ENCODE data around the gene VSX1. TPM values are rescaled to one million over a fixed set of nuclear protein-coding genes. Genes with fewer than 3 reads are reported as not detected.

VSX1 gene
- total and polyA plus RNA-seq, 7 donors, result 0.03 TPM; not detected in 6

DNA sequence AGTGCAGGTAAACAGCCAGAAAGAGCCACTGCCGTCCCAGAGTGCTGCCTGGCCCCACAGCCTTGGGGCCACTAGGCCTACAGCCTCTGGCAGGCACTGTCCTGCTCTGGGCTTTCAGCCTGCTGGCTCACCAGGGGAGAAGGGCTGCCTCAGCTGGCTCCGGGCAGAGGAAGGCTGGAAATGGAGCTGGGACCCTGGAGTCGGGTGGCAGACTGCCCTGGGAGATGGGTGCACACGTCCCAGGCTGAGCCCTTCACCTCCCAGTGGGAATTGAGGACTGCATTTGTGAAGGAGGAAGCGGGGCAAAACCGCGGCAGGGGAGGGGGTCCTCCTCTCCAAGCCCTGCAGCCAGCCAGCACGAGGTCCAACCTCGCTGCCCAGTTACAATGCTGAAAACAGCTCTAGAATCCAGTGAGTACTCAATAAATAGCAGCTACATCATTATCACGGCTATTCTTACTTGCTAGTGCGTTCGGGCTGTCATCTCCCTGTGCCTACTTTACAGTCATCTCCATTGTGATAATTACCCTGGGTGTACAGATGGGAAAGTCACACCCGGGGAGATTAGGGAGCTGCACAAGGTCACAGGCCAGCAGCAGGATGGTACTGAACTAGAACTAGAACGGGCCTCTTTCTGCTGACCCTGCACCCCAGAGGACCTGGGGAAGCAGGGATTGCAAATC lies 37.1 kb downstream of the VSX1 start:
- intact Hi-C loops (cut with DNase I), result loop anchor here (10.0 kb wide), 1 partner anchor 1410 kb away; the partner anchor contains the start of gene CST3
- 73 to 79% methylated on average over 14 of the region's 14 CpGs for WGBS, 2 donors
- DNase-seq, result peak; percentile 64
- peaks cover 0 to 79% (median 60%) of the 10 kb centered on the region in 4 donors for H3K4me1 ChIP-seq
- peak overlapping the region in 1 of 4 donors; percentile 88 for H3K27ac ChIP-seq
- H3K36me3 ChIP-seq, result peaks cover 8 to 32% (median 19%) of the 10 kb centered on the region in 4 donors
- H3K4me3 ChIP-seq, result no peak overlapping the region
- no peaks in the 10 kb centered on the region for H3K9me3 ChIP-seq
- no peaks in the 10 kb centered on the region for H3K27me3 ChIP-seq
- TF ChIP-seq EP300 (IDR thresholded peaks at IDR 0.05) (no peak), CTCF (IDR thresholded peaks at IDR 0.05) (no peak), POLR2AphosphoS5 (IDR thresholded peaks at IDR 0.05) (no peak), POLR2A (IDR thresholded peaks at IDR 0.05) (no peak)

DNA sequence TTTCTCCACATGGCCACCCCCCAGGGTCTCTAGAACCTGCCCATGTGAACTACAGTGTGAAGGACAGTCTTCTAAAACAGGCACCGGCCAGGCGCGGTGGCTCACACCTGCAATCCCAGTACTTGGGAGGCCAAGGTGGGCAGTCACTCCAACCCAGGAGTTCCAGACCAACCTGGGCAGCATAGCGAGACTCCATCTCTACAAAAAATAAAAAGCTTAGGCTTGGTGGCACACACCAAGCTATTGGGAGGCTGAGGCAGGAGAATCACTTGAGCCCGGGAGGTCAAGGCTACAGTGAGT lies 37.7 kb downstream of the VSX1 start:
- intact Hi-C loops (cut with DNase I), result loop anchor here (10.0 kb wide), 1 partner anchor 1409 kb away; the partner anchor contains the start of gene CST3
- peaks cover 8 to 32% (median 19%) of the 10 kb centered on the region in 4 donors for H3K36me3 ChIP-seq
- no peak overlapping the region for H3K4me3 ChIP-seq
- WGBS, 2 donors, result 97 to 98% methylated on average over 5 of the region's 5 CpGs
- peaks cover 0 to 79% (median 59%) of the 10 kb centered on the region in 4 donors for H3K4me1 ChIP-seq
- TF ChIP-seq CTCF (IDR thresholded peaks at IDR 0.05), result no peak
- TF ChIP-seq EP300 (IDR thresholded peaks at IDR 0.05), result no peak
- no peak for TF ChIP-seq POLR2A (IDR thresholded peaks at IDR 0.05)
- TF ChIP-seq POLR2AphosphoS5 (IDR thresholded peaks at IDR 0.05), result no peak
- peak overlapping the region in 2 of 4 donors; percentile 88 to 93 for H3K27ac ChIP-seq
- H3K27me3 ChIP-seq, result no peaks in the 10 kb centered on the region
- DNase-seq, result peak; percentile 60
- no peaks in the 10 kb centered on the region for H3K9me3 ChIP-seq

GRCh38 chr20:25043499-25044260 lies 38.3 kb downstream of the VSX1 start:
- Histone ChIP-seq H3K36me3 (peaks cover 8 to 32% (median 19%) of the 10 kb centered on the region in 4 donors), H3K9me3 (no peaks in the 10 kb centered on the region), H3K27me3 (no peaks in the 10 kb centered on the region), H3K27ac (peak overlapping the region; percentile 52 to 93 (median 88)), H3K4me3 (no peak overlapping the region), H3K4me1 (peaks cover 0 to 79% (median 59%) of the 10 kb centered on the region in 4 donors)
- no peak for DNase-seq
- 82 to 87% methylated on average over 9 of the region's 9 CpGs for WGBS, 2 donors
- TF ChIP-seq POLR2A (IDR thresholded peaks at IDR 0.05), result no peak
- no peak for TF ChIP-seq EP300 (IDR thresholded peaks at IDR 0.05)
- no peak for TF ChIP-seq POLR2AphosphoS5 (IDR thresholded peaks at IDR 0.05)
- no peak for TF ChIP-seq CTCF (IDR thresholded peaks at IDR 0.05)
- intact Hi-C loops (cut with DNase I), result loop anchor here (10.0 kb wide), 1 partner anchor 1409 kb away; the partner anchor contains the start of gene CST3

DNA sequence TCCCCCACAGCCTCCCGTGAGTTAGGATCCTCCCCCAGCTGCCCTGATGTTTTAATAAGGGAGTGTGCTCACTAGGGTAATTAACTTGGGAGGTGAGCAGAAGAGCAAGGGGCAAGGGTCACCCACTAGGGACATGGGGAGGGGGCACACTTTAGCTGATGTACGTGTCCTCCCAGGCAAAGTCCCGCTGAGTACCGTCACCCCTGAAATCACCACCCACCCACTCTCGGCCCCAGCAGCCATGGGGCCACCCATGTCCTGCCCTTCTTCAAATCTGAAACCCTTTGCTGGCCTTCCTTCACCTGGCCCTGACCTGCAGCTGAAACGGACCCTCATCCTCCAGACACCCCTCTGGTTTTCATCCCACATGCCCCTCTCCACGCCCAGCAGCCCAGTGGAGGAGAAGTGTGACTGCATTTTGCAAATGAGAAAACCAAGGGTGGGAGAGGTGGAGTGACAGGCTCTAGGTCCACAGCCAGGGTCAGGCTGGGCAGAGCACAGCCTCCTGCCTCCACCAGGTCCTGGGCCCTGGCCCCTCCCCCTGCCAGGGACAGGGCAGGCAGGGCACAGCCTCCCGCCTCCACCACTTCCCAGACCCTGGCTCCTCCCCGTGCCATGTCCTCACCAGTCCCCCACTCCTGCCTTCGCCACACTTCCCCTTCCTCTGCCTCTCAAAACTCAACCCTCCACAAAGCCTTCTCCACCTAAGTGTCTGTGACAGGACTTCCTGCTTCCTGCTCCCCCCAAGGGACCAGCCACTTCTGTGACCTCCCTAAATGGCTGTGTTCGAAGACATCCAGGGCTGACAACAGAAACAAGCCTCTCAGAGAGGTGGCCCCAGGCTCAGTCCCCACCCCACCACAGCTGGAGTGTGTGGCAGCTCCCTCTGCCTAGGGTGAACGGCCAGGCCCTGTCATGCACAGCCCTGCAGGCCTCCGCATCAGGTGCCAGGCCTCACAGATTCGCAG lies 39.1 kb downstream of the VSX1 start:
- Histone ChIP-seq H3K27ac (peak overlapping the region; percentile 52 to 93 (median 88)), H3K4me3 (no peak overlapping the region), H3K36me3 (peaks cover 8 to 30% (median 17%) of the 10 kb centered on the region in 4 donors), H3K27me3 (no peaks in the 10 kb centered on the region), H3K9me3 (no peaks in the 10 kb centered on the region), H3K4me1 (peaks cover 0 to 79% (median 62%) of the 10 kb centered on the region in 4 donors)
- WGBS, 2 donors, result 57 to 58% methylated on average over 14 of the region's 14 CpGs
- intact Hi-C loops (cut with DNase I), result loop anchor here (10.0 kb wide), 1 partner anchor 1408 kb away; the partner anchor contains the start of gene CST3
- peak; percentile 85 for DNase-seq
- TF ChIP-seq EP300 (IDR thresholded peaks at IDR 0.05) (no peak), CTCF (IDR thresholded peaks at IDR 0.05) (no peak), POLR2A (IDR thresholded peaks at IDR 0.05) (no peak)

All from sigmoid colon (tissue), 7 donors.